ENCODE measurements around the gene SFT2D1.
"Not testable (repeated sequence)": the region's sequence is repeated elsewhere in the genome, so short reads cannot be mapped to it uniquely, and the experiment has no call there.

Gene SFT2D1

GRCh38 chr6:166366921-166367320, 24.6 kb upstream of the SFT2D1 start:
- H3K36me3 ChIP-seq (replicated peaks), result no peaks in the 10 kb centered on the region
- no peak overlapping the region for H3K4me3 ChIP-seq (ENCODE audit: low read depth, low read length)
- no peaks in the 10 kb centered on the region for H3K27me3 ChIP-seq (replicated peaks)
- in situ Hi-C loops (cut with HindIII; ENCODE audit: low pct_ligation_motif_present, low sequenced_read_pairs), result no loop called here
- H3K27ac ChIP-seq, result no peak overlapping the region
- no peak for DNase-seq
- no peak for TF ChIP-seq CTCF (IDR thresholded peaks at IDR 0.05; ENCODE audit: low read depth, low read length, missing control alignments)

- Histone ChIP-seq H3K4me3 (ENCODE audit: low read depth, low read length) (no peak overlapping the region), H3K27ac (peak overlapping the region; percentile 9), H3K27me3 (replicated peaks) (no peaks in the 10 kb centered on the region), H3K36me3 (replicated peaks) (no peaks in the 10 kb centered on the region)
- DNase-seq, result peak; percentile 22
- TF ChIP-seq CTCF (IDR thresholded peaks at IDR 0.05; ENCODE audit: low read depth, low read length, missing control alignments), result no peak
- in situ Hi-C loops (cut with HindIII; ENCODE audit: low pct_ligation_motif_present, low sequenced_read_pairs), result no loop called here
Measured at GRCh38 chr6:166365806-166366205, 23.5 kb upstream of the SFT2D1 start.

- H3K27ac ChIP-seq, result peak overlapping the region; percentile 9
- no peak overlapping the region for H3K4me3 ChIP-seq (ENCODE audit: low read depth, low read length)
- no peak for TF ChIP-seq CTCF (IDR thresholded peaks at IDR 0.05; ENCODE audit: low read depth, low read length, missing control alignments)
- H3K27me3 ChIP-seq (replicated peaks), result no peaks in the 10 kb centered on the region
- H3K36me3 ChIP-seq (replicated peaks), result no peaks in the 10 kb centered on the region
- in situ Hi-C loops (cut with HindIII; ENCODE audit: low pct_ligation_motif_present, low sequenced_read_pairs), result no loop called here
- peak; percentile 58 for DNase-seq
Measured at GRCh38 chr6:166365221-166365620, 22.9 kb upstream of the SFT2D1 start.

- Histone ChIP-seq H3K27ac (no peak overlapping the region), H3K4me3 (ENCODE audit: low read depth, low read length) (no peak overlapping the region), H3K27me3 (replicated peaks) (no peaks in the 10 kb centered on the region), H3K36me3 (replicated peaks) (no peaks in the 10 kb centered on the region)
- no peak for TF ChIP-seq CTCF (IDR thresholded peaks at IDR 0.05; ENCODE audit: low read depth, low read length, missing control alignments)
- DNase-seq, result no peak
- in situ Hi-C loops (cut with HindIII; ENCODE audit: low pct_ligation_motif_present, low sequenced_read_pairs), result no loop called here
Measured at GRCh38 chr6:166364456-166364855, 22.1 kb upstream of the SFT2D1 start.

- in situ Hi-C loops (cut with HindIII; ENCODE audit: low pct_ligation_motif_present, low sequenced_read_pairs); H3K27me3 ChIP-seq (replicated peaks); H3K4me3 ChIP-seq (ENCODE audit: low read depth, low read length); DNase-seq; H3K36me3 ChIP-seq (replicated peaks); H3K27ac ChIP-seq: not testable (repeated sequence)
Measured at GRCh38 chr6:166362427-166362826, 20.1 kb upstream of the SFT2D1 start.

- H3K27me3 ChIP-seq (replicated peaks), result no peaks in the 10 kb centered on the region
- in situ Hi-C loops (cut with HindIII; ENCODE audit: low pct_ligation_motif_present, low sequenced_read_pairs), result no loop called here
- TF ChIP-seq CTCF (IDR thresholded peaks at IDR 0.05; ENCODE audit: low read depth, low read length, missing control alignments), result no peak
- no peak overlapping the region for H3K27ac ChIP-seq
- H3K4me3 ChIP-seq (ENCODE audit: low read depth, low read length), result no peak overlapping the region
- H3K36me3 ChIP-seq (replicated peaks), result no peaks in the 10 kb centered on the region
- DNase-seq, result peak; percentile 47
Measured at GRCh38 chr6:166361077-166361429, 18.7 kb upstream of the SFT2D1 start.

Data from brain microvascular endothelial cell (primary cell).